ENCODE data around the gene NPAS2.

DNA sequence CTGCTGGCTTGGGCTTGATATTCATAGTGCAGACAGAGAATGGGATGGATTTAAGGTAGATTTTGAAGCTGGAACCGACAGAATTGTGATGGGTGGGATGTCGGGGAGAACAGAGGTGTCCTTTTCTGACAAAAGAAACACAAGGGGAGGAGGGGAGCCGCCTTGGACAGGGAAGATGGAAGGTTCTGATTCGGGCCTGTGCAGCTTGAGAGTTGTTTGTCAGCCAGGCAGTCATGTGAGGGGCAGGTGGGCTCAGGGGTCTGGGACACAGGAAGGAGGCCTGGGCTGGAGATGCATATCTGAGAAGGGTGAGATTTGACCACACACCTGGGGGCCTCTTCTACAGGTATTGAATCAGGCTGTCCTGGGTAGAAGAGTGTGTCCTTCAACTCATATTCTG lies 41.4 kb downstream of the NPAS2 start:
- TF ChIP-seq CTCF (conservative IDR thresholded peaks at IDR 0.05) = no peak
- TF ChIP-seq EZH2 (IDR thresholded peaks at IDR 0.05; ENCODE audit: low read depth) = no peak

Measured in PC-9 (cell line).